8988T (cell line): ENCODE data around the gene CACNG3.
"Not testable (repeated sequence)": the region's sequence is repeated elsewhere in the genome, so short reads cannot be mapped to it uniquely, and the experiment has no call there.

Experiments
- DNase-seq: peaks from one replicate; pipeline ENCODE4 v3.0.0; 2011

CACNG3 gene

GRCh38 chr16:24281466-24281865 lies 25.3 kb downstream of the CACNG3 start:
- no peak for DNase-seq

DNA sequence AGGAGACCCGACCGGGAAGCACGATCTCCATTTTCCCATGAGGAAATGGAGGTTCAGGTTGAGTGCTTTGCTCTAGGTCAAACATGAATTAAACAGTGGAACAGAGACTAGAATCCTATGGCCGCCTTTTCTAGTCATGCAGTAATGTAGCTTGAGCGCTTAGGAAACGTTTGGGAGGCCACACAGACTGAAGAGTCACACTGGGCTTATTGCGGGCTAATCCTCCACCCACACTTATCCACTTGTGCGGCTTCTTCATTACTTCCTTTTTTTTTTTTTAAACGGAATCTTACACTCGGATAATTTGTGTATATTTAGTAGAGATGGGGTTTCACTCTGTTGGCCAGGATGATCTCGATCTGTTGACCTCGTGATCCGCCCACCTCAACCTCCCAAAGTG lies 26.0 kb downstream of the CACNG3 start:
- DNase-seq: no peak

GRCh38 chr16:24286741-24287405 lies 30.7 kb downstream of the CACNG3 start:
- DNase-seq: no peak

DNA sequence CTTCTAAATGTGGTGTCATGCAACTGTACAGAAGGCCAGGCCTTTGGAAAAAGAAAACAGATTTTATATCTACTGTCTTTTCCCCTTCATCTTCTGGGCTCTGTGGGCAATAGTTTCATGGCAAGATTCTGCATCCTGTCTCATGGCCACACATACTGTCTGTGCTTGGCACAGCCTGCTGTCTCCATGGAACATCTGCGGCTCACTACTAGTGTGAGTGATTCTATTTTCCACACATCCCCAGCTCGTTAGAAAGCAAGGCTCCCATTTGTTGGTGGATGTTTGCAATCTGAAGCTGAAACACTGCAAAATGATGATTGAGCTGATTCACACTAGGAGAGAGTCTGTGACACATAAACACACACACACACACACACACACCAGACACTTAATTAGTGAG lies 32.4 kb downstream of the CACNG3 start:
- DNase-seq: no peak

- DNase-seq: no peak
Observed at GRCh38 chr16:24289166-24289700, 33.1 kb downstream of the CACNG3 start.

GRCh38 chr16:24291932-24292331 lies 35.8 kb downstream of the CACNG3 start:
- DNase-seq: no peak

- no peak for DNase-seq
Observed at GRCh38 chr16:24294131-24294530, 38.0 kb downstream of the CACNG3 start.

- no peak for DNase-seq
Observed at GRCh38 chr16:24297375-24297774, 41.2 kb downstream of the CACNG3 start.

DNA sequence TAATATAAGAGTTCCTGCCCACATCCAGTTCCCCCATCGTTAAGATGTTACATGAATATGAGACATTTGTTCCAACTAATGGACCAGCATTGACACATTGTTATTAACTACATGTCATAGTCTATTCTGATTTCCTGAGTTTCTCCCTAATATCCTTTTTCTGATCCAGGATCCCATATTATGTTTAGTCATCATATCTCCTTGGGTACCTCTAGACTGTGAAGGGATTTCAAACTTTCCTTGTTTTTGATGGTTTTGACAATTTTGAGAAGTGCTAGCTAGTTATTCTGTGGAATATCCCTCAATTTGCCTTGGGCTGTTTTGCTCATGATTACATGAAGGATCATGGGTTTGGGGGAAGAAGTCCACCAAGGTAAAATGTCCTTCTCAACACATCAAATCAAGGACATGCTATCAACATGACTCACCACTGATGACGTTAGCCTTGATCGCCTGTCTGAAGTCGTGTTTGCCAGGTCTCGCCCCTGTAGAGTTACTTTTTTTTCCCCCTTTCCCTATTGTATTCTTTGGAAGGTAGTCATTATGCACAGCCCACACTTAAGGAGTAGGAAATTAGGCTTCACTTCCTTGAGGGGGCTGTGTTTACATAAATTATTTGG lies 42.5 kb downstream of the CACNG3 start:
- DNase-seq: no peak

- not testable (repeated sequence) for DNase-seq
Observed at GRCh38 chr16:24300750-24301149, 44.6 kb downstream of the CACNG3 start.

DNA sequence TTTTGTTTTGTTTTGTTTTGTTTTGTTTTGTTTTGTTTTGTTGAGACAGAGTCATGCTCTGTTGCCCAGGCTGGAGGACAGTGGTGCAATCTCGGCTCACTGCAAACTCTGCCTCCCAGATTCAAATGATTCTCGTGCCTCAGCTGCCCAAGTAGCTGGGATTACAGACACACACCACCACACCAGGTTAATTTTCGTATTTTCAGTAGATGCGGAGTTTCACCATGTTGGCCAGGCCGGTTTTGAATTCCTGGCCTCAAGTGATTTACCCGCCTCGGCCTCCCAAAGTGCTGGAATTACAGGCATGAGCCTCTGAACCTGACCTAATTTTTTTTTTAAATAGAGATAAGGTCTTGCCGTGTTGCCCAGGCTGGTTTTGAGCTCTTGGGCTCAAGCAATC lies 46.5 kb downstream of the CACNG3 start:
- no peak for DNase-seq

DNA sequence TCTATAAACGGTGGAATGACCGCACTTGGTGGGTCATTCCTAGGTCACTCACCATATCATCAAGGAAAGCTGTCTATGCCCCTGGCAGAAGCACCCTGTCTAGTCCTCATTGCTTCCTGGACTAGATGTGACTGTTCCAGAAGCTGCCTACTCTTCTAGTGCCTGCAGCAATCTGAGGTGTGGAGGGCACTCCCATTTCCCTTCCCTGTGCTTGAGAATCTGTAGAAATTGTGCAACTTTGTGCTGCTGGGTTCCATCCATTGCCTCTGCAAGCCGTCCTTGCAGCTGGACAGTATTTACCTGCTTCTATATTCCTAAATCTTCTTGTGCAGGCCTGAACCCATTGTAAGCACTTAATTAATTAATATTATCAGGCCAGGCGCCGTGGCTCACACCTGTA lies 52.1 kb downstream of the CACNG3 start:
- no peak for DNase-seq

- no peak for DNase-seq
Observed at GRCh38 chr16:24309258-24310142, 53.4 kb downstream of the CACNG3 start.

- no peak for DNase-seq
Observed at GRCh38 chr16:24315343-24315742, 59.2 kb downstream of the CACNG3 start.

- DNase-seq: no peak
Observed at GRCh38 chr16:24318680-24319079, 62.5 kb downstream of the CACNG3 start.

GRCh38 chr16:24319126-24319814 lies 63.1 kb downstream of the CACNG3 start:
- no peak for DNase-seq

- DNase-seq: no peak
Observed at GRCh38 chr16:24322106-24322505, 66.0 kb downstream of the CACNG3 start.

GRCh38 chr16:24324421-24324820 lies 68.3 kb downstream of the CACNG3 start:
- no peak for DNase-seq

DNA sequence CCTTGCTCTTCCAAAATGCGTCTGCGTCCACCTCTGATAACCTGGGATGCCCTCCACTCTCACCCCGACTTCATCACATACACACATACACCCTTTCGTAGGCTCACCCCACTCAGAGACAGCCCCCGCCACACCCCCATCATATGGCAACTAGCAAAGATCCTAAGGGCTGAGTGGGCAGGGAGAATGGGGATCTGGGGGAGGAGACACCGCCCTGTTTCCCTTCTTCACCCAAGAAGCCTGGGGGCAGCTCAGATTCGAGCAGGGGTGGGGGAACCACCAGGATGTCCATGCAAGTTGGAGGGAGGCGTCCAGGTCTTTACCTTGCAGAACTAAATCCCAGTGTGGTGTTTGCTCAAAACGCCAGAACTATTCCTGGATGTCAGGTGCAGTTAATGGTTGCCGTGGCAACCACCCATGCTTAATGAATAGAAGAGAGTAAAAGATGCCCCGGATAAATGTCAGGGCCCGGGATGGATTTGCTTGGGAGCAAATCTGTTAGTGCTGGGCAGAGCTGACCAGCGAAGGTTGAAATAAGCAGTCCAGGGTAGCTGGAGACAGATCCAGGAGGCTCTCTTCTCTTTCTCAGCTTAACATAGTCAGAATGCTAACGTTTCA lies 72.8 kb downstream of the CACNG3 start:
- no peak for DNase-seq

DNA sequence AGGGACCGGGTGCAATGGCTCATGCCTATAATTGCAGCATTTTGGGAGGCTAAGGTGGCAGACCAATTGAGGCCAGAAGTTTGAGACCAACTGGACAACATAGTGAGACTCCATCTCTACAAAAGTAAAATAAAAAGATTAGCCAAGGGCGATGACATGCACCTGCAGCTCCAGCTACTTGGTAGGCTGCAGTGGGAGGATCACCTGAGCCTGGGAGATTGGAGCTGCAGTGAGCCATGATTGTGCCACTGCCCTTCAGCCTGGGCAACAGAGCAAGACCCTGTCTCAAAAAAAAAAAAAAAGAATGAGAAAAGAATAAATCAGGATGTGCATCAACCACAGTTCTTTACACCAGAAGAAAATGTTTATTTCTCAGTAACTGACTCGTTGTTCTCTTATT lies 76.0 kb downstream of the CACNG3 start:
- no peak for DNase-seq

- DNase-seq: no peak
Observed at GRCh38 chr16:24332582-24333090, 76.5 kb downstream of the CACNG3 start.

- no peak for DNase-seq
Observed at GRCh38 chr16:24336491-24336890, 80.4 kb downstream of the CACNG3 start.
